NCI-H526 treated with DMSO at 0.1 percent for 48 hours (cell line): ENCODE data around the gene TTYH1.

Experiments used
- DNase-seq: peaks from one replicate; lab custom pipeline; 2025; lab: John Stamatoyannopoulos, UW

The TTYH1 gene

DNA sequence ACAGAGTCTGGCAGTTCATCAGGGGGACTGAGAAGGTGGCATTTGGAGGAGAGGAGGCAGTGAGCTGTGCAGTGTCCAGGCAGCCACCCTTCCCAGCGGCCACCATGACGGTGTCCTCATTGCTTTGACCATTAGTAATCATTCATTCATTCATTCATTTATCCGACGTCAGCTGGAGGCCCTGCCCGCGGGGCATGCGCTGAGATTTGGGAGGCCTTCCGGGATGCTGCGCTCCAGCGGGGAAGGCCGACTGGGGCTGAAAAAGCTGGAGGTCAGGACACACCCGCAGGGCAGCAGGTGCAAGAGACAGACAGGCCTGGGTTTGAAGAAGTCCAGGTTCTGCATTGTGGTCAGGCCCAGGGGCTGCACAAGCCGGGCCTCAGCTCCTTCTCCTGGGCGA is 8.9 kb downstream of the TTYH1 start:
- DNase-seq: no peak

DNA sequence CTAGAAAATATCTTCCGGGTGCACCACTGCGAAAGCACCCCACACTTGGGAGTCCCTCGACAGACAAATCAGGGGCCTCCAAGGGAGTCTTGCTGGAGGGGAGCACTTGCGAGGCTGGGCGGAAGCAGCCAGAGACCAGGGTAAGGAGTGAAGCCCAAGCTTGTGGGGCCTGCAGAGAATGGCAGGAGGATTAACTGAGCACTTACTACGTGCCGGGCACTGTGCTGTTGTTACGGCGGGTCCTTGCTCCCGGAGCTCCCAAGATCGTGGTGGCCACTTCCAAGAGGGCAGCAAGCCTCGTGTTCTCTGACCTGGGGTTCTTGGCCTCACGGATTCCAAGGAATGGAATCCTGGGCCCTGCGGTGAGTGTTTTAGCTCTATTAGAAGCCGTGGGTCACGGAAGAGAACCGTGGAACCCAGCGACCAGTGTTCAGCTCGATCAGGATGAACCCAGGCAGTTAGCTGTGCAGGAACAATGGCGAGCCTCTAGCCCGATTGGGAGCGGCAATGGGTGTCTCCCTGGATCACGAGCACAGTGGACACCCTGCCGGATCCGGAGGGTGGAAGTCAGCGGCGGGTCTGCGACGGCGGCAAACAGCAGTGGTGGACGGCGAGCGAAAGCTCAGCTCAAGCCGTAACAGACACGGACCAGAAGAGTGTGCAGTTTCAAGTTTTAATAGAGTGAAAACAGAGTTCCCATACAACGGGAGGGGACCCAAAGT is 9.6 kb downstream of the TTYH1 start:
- no peak for DNase-seq

DNA sequence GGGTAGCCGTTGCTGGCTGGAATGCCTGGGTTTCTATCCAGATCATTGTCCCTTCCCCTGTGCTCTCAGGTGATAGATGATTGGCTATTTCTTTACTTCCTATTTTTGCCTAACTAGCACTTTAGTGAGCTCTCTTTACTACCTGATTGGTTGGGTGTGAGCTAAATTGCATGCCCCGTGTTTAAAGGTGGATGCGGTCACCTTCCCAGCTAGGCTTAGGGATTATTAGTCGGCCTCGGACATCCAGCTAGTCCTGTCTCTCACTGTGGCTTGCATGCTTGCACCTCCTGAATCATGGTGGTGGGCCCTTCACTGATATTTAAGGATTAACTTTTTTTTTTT is 10.1 kb downstream of the TTYH1 start:
- DNase-seq: no peak

- no peak for DNase-seq
These were observed 11.1 kb downstream of the TTYH1 start for GRCh38 chr19:54426291-54426931.

GRCh38 chr19:54427586-54427985 is 12.3 kb downstream of the TTYH1 start:
- no peak for DNase-seq

DNA sequence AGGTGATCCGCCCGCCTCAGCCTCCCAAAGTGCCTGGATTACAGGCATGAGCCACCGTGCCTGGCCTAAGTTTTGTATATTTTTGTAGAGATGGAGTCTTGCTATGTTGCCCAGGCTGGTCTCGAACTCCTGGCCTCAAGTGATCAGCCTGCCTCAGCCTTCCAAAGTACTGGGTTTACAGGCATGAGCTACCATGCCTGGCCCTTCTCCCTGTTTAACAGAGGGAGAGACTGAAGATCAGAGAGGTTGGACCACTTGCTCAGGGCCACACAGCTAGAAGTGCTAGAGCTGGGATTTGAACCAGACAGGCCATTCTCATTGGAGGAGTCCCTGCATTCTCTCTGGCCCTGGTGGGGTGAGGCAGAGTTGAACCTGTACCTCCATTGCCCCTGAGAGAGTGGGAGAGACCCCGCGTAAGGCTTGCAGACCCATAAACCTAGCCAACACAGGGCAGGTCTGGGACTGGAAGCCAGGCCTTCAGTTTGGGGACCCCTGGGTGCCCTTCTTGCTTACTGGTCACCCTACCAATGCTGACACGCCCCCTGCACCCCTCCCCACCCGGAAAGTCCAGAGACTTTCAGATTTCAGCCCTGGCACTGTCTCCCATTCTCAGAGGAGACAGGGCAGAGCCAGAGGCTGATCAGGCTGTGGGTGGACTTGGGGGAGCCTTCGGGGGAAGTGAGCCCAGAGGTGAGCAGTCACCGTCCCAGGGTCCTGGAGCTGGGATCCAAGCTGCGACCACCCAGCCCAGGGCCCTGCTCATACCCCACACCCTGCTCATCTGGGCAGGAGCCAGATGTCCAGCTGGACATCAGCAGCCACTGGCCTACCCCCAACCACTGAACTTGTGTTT is 13.3 kb downstream of the TTYH1 start:
- no peak for DNase-seq

DNA sequence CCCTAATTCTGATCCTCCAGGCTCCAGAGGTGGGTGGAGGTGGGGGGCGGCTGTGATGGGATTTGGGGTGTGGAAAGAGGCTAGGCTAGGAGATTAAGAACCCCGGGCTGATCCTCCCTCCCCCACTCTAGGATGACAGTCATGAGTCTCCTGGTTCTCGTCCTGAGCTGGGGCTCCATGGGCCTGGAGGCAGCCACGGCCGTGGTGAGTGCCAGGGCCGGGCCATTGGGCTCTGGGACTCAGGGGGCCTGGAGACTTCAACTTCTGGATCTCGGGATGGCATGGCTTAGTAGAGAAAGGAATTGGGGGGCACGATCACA is 13.9 kb downstream of the TTYH1 start:
- no peak for DNase-seq

DNA sequence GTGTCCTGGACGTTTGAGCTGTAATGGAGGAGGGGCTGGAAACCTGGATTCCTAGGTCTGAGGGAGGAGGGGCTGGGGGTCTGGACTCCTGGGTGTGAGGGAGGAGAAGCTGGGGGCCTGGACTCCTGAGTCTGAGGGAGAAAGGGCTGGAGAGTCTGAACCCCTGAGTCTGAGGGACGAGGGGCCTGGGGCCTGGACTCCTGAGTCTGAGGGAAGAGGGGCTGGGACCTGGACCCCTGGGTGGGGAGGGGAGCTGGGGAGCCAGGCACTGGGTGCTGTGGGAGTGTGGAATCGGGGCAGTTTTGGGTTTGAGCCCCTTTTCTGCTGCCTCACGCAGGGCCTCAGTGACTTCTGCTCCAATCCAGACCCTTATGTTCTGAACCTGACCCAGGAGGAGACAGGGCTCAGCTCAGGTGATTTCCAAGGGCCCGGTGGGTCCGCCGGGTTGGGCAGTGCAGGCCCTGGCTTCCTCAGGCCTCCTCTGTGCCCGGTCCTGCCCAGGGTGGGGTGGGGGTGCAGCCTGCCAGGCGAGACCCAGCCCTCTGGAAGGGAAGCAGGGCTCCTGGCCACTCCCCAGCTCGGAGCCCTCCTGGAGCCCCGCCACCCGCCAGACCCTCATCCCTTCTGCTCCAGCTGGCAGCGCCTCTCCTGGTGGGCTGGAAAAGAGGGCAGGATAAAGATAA is 14.4 kb downstream of the TTYH1 start:
- no peak for DNase-seq

GRCh38 chr19:54430306-54431254 is 15.3 kb downstream of the TTYH1 start:
- DNase-seq: peak; percentile 29

DNA sequence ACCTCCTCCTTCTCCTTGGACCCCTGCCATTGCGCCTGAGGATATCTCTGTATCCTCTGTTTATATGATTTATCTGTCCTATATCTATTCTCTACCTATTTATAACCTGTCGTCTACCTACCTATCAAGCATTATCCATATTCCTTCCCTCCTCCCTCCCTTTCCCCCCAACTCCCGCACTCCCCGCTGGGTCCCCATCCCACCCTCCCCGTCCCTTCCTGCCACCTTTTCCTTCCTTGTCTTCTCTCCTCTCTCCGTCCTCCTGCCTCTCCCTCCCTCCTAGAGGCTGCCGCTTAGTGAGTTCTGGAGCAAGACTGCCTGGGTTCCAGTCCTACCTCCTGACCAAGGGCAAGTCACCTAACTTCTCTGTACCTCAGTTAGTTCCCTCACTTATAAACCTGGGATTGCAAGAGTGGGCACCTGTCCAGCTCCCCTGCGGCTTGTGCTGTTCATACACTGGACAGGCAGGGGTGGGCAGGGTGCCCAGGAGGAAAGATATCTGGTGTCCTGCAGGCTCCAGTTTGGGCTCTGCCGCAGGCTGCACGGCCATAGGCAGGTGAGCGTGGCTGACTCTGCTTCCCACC is 16.1 kb downstream of the TTYH1 start:
- DNase-seq: no peak

GRCh38 chr19:54432144-54432738 is 17.0 kb downstream of the TTYH1 start:
- DNase-seq: no peak

- DNase-seq: no peak
These were observed 18.4 kb downstream of the TTYH1 start for GRCh38 chr19:54433697-54434096.

- no peak for DNase-seq
These were observed 19.0 kb downstream of the TTYH1 start for GRCh38 chr19:54434112-54434872.

- no peak for DNase-seq
These were observed 19.6 kb downstream of the TTYH1 start for GRCh38 chr19:54434873-54435214.

- no peak for DNase-seq
These were observed 20.3 kb downstream of the TTYH1 start for GRCh38 chr19:54435551-54436016.

GRCh38 chr19:54436031-54436523 is 20.8 kb downstream of the TTYH1 start:
- no peak for DNase-seq

DNA sequence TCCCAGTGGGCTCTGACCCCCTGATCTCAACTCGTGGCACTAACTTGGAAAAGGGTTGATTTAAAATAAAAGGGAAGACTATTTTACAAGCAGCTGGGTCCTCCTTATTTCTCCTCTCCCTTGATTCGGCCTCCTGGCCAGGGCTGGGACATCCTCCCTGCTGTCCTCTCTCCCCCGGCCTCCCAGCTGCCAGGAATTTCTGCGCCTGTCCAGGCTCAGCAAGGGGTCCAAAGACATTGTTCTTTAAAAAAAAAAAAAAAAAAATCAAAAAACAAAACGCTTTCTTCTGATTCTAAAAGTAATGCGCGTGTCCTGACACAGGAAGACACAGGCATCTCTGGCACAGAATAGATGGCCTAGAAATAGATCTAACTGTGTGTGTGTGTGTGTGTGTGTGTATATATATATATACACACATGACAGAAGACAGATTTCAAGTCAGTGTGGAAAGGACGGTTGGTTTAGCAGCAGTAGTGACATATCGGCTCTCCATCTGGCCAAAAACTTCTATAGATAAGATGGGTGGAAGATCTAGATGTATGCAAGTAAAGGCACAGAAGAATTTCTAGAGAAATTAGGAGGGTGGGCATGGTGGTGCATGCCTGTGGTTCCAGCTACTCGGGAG is 21.5 kb downstream of the TTYH1 start:
- no peak for DNase-seq

- no peak for DNase-seq
These were observed 24.0 kb downstream of the TTYH1 start for GRCh38 chr19:54439174-54439851.

- no peak for DNase-seq
These were observed 25.4 kb downstream of the TTYH1 start for GRCh38 chr19:54440641-54441040.
